ENCODE results near the gene UQCC3.

GRCh38 chr11:62707277-62707861 is 35.9 kb downstream of the UQCC3 start, which contains the start of the genes BSCL2 and GNG3:
- TF ChIP-seq CTCF (IDR thresholded peaks at IDR 0.05; ENCODE audit: low read depth, low read length, poor library complexity, severe bottlenecking) (no peak), EZH2phosphoT487 (IDR thresholded peaks at IDR 0.05; ENCODE audit: borderline replicate concordance, low read length) (no peak)
